HG02943 (cell line): Measurements from ENCODE around the gene TCP11L1.
"Not testable (repeated sequence)": the region's sequence is repeated elsewhere in the genome, so short reads cannot be mapped to it uniquely, and the experiment has no call there.

Source experiments
- ATAC-seq: cut with Tn5 transposase; IDR thresholded peaks from one replicate; pipeline ENCODE4 v1.9.1; 2021; ENCODE audit warnings: mild to moderate bottlenecking, low read depth, moderate library complexity; ENCODE audit not compliant: unreplicated experiment

TCP11L1 gene

GRCh38 chr11:33028537-33028914 is 10.8 kb upstream of the TCP11L1 start:
- no peak for ATAC-seq

GRCh38 chr11:33029218-33029617 is 10.2 kb upstream of the TCP11L1 start:
- ATAC-seq = not testable (repeated sequence)

GRCh38 chr11:33033493-33033892 is 5.9 kb upstream of the TCP11L1 start:
- ATAC-seq = no peak

- ATAC-seq = no peak
Measured at GRCh38 chr11:33035011-33035410, 4.4 kb upstream of the TCP11L1 start.

DNA sequence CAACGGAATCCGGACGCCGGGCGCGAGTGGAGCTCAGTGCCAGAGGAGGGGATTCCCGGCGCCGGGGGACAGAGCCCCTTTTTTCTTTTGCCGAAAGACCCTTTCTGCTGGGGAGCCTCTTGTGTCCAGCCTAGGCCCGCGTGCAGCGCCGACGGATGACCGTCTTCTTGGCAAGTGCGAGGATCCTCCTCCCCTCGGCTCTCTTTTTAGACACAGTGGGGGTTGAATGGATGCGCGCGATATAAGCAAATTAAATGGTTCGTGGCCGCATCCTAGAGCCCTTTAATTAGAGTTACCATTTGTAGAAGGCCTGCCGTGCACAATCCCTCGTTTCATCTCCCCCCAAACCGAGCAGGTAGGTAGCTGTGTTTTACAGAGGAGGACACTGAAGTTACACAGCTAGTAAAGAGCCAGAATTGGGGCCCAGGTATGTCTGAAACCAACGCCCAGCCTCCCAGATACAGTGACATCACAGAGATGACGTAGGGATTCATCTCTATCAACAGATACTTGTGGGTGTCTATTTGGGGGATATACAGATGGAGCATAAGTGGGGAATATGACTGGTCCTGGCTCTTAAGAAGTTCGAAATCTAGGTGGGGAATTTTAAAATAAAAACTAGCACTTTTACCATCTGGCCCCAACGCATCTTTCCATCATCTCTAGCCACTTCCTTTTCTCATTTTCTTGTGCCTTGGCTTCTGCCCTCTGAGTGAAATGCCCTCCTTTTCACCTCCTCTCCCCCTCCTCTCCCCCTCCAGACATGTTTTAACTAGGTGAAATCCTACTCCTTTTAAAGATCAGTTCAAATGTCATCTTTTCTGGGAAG is 875 bp downstream of the TCP11L1 start:
- ATAC-seq = no peak

GRCh38 chr11:33040862-33041453 is 1.6 kb downstream of the TCP11L1 start:
- no peak for ATAC-seq

DNA sequence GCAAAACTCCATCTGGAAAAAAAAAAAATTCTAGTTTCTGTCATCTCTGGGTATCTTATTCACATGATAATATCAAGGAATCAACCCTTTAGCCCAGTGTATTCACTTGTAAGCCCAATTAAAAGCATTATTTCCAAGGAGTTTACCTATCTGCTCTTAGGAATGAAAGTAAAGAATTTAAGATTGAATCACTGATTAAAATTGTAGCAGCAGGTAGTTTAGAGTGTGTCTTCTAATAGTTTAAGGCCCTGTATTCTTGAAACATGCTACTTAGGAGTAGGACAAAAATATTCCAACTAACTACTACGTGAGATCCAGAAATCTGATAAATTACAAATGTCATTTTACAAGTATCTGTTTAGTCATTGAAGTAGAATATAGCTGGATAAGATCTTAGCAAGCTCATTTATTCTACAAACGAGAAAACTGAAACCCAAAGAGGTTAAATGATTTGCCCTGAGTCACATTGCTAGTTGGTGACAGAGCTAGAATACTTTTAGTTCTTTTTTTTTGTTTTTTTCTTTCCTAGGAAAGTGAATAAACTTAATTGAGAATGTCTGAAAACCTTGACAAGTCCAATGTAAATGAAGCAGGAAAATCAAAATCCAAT is 4.0 kb downstream of the TCP11L1 start:
- no peak for ATAC-seq

DNA sequence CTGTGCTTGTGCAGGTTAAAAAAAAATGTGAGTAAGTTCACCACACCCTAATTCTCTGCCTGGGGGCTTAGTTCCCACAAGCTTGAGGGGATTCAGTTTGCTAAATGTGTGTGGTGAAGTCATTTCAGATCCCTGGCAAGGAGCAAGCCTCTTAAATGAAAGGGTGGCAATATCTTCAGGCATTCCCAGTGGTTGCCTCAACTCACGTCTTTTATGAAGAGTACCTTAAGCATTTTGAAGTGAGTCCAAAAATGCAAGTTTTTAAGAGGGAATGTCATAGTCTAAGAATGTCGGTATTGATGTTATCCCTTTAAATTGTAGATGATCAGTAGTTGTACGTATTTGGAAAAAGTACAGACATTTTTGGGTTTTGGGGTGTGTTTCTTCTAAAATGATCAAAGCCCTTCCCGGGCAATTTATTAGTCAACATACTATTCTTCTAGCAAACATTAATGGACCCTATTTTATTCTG is 4.9 kb downstream of the TCP11L1 start:
- no peak for ATAC-seq

GRCh38 chr11:33045551-33046255 is 6.3 kb downstream of the TCP11L1 start:
- no peak for ATAC-seq

GRCh38 chr11:33048701-33049100 is 9.3 kb downstream of the TCP11L1 start:
- ATAC-seq = not testable (repeated sequence)

DNA sequence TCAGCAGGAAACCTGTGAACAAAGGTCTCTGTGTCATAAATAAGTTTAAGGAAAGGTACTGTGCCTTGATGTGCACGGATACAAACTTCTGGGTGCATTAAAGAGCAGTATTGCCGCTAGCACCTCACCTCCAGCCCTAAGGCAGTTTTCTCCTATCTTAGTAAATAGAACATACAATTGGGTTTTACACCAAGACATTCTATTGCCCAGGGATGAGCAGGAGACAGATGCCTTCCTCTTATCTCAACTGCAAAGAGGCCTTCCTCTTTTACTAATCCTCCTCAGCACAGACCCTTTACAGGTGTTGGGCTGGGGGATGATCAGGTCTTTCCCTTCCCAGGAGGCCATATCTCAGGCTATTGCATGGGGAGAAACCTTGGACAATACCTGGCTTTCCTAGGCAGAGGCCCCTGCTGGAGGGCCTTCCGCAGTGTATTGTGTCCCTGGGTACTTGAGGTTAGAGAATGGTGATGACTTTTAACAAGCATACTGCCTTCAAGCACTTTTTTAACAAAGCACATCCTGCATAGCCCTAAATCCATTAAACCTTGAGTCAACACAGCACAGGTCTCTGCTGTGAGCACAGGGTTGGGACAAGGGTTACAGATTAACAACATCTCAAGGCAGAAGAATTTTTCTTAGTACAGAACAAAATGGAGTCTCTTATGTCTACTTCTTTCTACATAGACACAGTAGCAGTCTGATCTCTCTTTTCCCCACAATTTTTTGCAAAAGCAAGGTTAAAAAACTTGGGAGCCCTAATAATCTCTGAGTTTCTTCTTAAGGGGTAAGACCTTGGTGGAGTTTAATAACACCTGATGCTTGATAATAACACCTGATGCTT is 10.4 kb downstream of the TCP11L1 start:
- ATAC-seq = not testable (repeated sequence)

DNA sequence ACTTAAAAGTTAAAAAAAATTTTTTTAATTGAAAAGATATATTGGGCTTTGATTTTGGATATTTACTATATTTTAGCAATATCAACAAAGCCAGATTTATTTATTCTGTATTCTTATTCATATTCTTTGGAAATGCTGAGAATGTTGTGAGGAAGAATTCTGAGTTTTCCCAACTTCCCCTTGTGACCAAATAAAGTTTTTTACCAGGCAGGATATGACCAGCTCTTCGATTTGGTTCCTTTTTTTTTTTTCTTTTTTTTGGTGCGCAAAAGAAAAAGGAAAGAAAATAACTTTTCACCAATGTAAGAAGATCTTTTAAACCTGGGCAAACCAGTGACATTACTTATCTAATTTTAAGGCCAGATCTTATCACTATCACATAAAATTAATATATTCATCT is 12.9 kb downstream of the TCP11L1 start:
- no peak for ATAC-seq

DNA sequence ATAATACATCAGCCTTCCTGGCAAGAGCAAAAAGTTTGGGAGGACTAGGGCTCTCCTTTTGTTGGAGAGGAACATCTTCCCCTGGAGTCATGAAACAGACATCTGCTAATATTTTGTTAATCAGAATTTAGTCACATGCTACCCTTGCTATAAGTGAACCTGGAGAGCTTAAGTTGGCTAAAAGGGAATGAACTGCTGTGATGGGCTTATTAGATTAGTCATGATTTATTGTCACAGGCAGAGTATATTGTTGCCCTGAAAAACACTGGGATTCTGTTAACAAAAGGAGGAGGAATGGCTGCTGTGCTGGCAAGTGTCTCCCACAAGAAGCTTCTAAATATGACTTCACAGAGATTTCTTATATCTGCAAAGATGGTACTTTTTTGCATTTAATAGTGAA is 16.0 kb downstream of the TCP11L1 start:
- ATAC-seq = no peak

- ATAC-seq = no peak
Measured at GRCh38 chr11:33057284-33057683, 17.9 kb downstream of the TCP11L1 start.

DNA sequence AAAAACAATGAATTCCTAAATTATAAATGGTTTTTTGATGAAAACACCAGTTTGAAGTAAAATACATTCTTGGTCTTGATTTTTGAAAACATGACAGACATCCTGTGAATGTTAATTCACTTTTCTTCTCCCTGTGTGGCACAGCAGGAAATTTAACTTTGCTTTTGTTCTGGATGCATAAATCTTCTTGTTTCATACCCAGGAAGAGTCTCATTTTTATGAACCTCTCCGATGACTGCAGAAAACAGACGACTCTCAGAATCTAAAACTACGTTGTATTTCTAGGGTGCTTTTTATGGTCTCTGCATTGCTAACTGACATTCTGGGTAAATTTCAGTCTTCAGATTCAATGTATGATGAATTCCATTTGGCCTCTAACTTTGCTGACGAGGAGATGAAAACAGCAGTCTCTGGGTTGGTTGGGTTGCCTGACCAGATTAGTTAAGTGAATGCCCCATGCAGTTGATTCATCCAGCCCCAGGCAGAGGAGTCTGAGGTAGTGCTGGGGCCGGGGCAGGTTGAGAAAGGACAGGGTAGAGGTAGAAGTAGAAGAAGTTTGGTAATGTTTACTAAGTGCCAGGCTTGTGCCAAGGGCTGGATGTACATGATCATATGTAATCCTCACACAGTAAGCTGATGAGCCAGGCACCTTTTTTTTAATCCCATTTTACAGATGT is 20.1 kb downstream of the TCP11L1 start:
- ATAC-seq = no peak

- no peak for ATAC-seq
Measured at GRCh38 chr11:33060271-33060670, 20.9 kb downstream of the TCP11L1 start.

- no peak for ATAC-seq
Measured at GRCh38 chr11:33062137-33062536, 22.8 kb downstream of the TCP11L1 start.

- ATAC-seq = no peak
Measured at GRCh38 chr11:33063326-33063881, 24.0 kb downstream of the TCP11L1 start.
